SK-N-SH treated with all-trans-retinoic acid at 6 μM for 48 hours (cell line): ENCODE results near the gene PDE1C.

Experiments
- ARNTL ChIP-seq: fragments of 450-650 bp; formaldehyde crosslinking; IDR thresholded peaks from 2 replicates; pipeline ENCODE4 v1.5.0; 2020; ENCODE audit warnings: low read depth, mild to moderate bottlenecking, moderate library complexity, borderline replicate concordance
- GLIS3 ChIP-seq: fragments of 250-450 bp; sonication (Bioruptor Pico); IDR thresholded peaks from 2 replicates; pipeline ENCODE4 v1.5.0; 2020; ENCODE audit warnings: mild to moderate bottlenecking, moderate library complexity
- OSR1 ChIP-seq: fragments of 250-450 bp; sonication (Bioruptor Pico); IDR thresholded peaks from 2 replicates; pipeline ENCODE4 v1.8.0; 2022; ENCODE audit warnings: moderate library complexity, mild to moderate bottlenecking, inconsistent platforms
- PPARA ChIP-seq: fragments of 250-450 bp; sonication (Bioruptor Pico); IDR thresholded peaks from 2 replicates; pipeline ENCODE4 v1.5.0; 2020; ENCODE audit warnings: mild to moderate bottlenecking, borderline replicate concordance
- RARB ChIP-seq: fragments of 250-450 bp; sonication (Bioruptor Pico); IDR thresholded peaks from 2 replicates; pipeline ENCODE4 v1.8.0; 2021; ENCODE audit warnings: mild to moderate bottlenecking, moderate library complexity
- TCF4 ChIP-seq: fragments of 250-450 bp; sonication (Bioruptor Pico); IDR thresholded peaks from 2 replicates; pipeline ENCODE4 v1.8.0; 2021; ENCODE audit warnings: mild to moderate bottlenecking, moderate library complexity, borderline replicate concordance
- ZFP3 ChIP-seq: fragments of 250-450 bp; sonication (Bioruptor Pico); IDR thresholded peaks from 2 replicates; pipeline ENCODE4 v1.5.0; 2020; ENCODE audit warnings: mild to moderate bottlenecking, moderate library complexity
- ZFP30 ChIP-seq: fragments of 450-650 bp; formaldehyde crosslinking; IDR thresholded peaks from 2 replicates; pipeline ENCODE4 v1.5.0; 2022; ENCODE audit warnings: mild to moderate bottlenecking, moderate library complexity
- TF ChIP-seq, protein P1 (sequence below): fragments of 250-450 bp; sonication (Bioruptor Pico); IDR thresholded peaks from 2 replicates; pipeline ENCODE4 v1.8.0; 2020; ENCODE audit warnings: mild to moderate bottlenecking, moderate library complexity, borderline replicate concordance
- TF ChIP-seq, protein P2 (sequence below): fragments of 250-450 bp; sonication (Bioruptor Pico); IDR thresholded peaks from 2 replicates; pipeline ENCODE4 v1.8.0; 2021; ENCODE audit warnings: low read depth, mild to moderate bottlenecking, moderate library complexity, borderline replicate concordance

- TF ChIP-seq OSR1 (no peak), ARNTL (CRISPR knock-in tag) (no peak), PPARA (CRISPR knock-in tag) (no peak), TCF4 (CRISPR knock-in tag) (no peak), ZFP30 (CRISPR knock-in tag) (no peak), ZFP3 (no peak), GLIS3 (CRISPR knock-in tag) (no peak), RARB (no peak)
- TF ChIP-seq, protein P1, sequence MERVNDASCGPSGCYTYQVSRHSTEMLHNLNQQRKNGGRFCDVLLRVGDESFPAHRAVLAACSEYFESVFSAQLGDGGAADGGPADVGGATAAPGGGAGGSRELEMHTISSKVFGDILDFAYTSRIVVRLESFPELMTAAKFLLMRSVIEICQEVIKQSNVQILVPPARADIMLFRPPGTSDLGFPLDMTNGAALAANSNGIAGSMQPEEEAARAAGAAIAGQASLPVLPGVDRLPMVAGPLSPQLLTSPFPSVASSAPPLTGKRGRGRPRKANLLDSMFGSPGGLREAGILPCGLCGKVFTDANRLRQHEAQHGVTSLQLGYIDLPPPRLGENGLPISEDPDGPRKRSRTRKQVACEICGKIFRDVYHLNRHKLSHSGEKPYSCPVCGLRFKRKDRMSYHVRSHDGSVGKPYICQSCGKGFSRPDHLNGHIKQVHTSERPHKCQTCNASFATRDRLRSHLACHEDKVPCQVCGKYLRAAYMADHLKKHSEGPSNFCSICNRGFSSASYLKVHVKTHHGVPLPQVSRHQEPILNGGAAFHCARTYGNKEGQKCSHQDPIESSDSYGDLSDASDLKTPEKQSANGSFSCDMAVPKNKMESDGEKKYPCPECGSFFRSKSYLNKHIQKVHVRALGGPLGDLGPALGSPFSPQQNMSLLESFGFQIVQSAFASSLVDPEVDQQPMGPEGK: no peak
- TF ChIP-seq, protein P2, sequence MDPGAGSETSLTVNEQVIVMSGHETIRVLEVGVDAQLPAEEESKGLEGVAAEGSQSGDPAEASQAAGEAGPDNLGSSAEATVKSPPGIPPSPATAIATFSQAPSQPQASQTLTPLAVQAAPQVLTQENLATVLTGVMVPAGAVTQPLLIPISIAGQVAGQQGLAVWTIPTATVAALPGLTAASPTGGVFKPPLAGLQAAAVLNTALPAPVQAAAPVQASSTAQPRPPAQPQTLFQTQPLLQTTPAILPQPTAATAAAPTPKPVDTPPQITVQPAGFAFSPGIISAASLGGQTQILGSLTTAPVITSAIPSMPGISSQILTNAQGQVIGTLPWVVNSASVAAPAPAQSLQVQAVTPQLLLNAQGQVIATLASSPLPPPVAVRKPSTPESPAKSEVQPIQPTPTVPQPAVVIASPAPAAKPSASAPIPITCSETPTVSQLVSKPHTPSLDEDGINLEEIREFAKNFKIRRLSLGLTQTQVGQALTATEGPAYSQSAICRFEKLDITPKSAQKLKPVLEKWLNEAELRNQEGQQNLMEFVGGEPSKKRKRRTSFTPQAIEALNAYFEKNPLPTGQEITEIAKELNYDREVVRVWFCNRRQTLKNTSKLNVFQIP (CRISPR knock-in tag): no peak
Observed at GRCh38 chr7:31991406-31991805, 78.8 kb downstream of the PDE1C start.
